RWPE2 (cell line): ENCODE results near the gene R3HDM2.

Experiments used
- ATAC-seq: fragments of 200-7000 bp; cut with Tn5 transposase; 3 replicates; pipeline ENCODE4 v1.9.1; 2021; ENCODE audit warnings: low read depth
- DNase-seq: peaks from one replicate; pipeline ENCODE4 v3.0.0-alpha.2; 2020; ENCODE audit warnings: low spot score
- H3K27ac ChIP-seq: fragments of 450-650 bp; 2 replicates; pipeline ENCODE4 v1.5.1; 2017; ENCODE audit warnings: mild to moderate bottlenecking; ENCODE audit not compliant: poor library complexity, severe bottlenecking
- H3K27me3 ChIP-seq: fragments of 250-450 bp; sonication (Bioruptor Pico); 2 replicates; pipeline ENCODE4 v1.5.1; 2021; ENCODE audit warnings: mild to moderate bottlenecking, moderate library complexity; ENCODE audit not compliant: insufficient read depth, poor library complexity, severe bottlenecking
- H3K36me3 ChIP-seq: fragments of 250-450 bp; sonication (Bioruptor Pico); 2 replicates; pipeline ENCODE4 v1.5.1; 2020; ENCODE audit warnings: low read depth, mild to moderate bottlenecking, moderate library complexity
- H3K4me1 ChIP-seq: fragments of 250-450 bp; sonication (Bioruptor Pico); 2 replicates; pipeline ENCODE4 v1.5.1; 2021; ENCODE audit warnings: mild to moderate bottlenecking, moderate library complexity; ENCODE audit not compliant: insufficient read depth, poor library complexity, severe bottlenecking
- H3K4me3 ChIP-seq: fragments of 250-450 bp; sonication (Bioruptor Pico); 2 replicates; pipeline ENCODE4 v1.5.1; 2021; ENCODE audit warnings: mild to moderate bottlenecking, moderate library complexity; ENCODE audit not compliant: severe bottlenecking
- H3K9me3 ChIP-seq: fragments of 250-450 bp; sonication (Bioruptor Pico); 2 replicates; pipeline ENCODE4 v1.5.1; 2021; ENCODE audit warnings: mild to moderate bottlenecking, moderate library complexity; ENCODE audit not compliant: severe bottlenecking
- TF ChIP-seq, protein P1 (sequence below): fragments of 450-650 bp; IDR thresholded peaks from one replicate; pipeline ENCODE4 v1.5.1; 2017; ENCODE audit warnings: mild to moderate bottlenecking, moderate library complexity; ENCODE audit not compliant: poor library complexity, severe bottlenecking

The R3HDM2 gene

GRCh38 chr12:57456737-57457490 lies 26.1 kb upstream of the R3HDM2 start:
- no peak overlapping the region for H3K4me3 ChIP-seq
- H3K27ac ChIP-seq = peak overlapping the region; percentile 73
- no peaks in the 10 kb centered on the region for H3K27me3 ChIP-seq
- peaks cover 29% of the 10 kb centered on the region for H3K4me1 ChIP-seq
- no peak for DNase-seq
- ATAC-seq = no peak
- no peaks in the 10 kb centered on the region for H3K9me3 ChIP-seq
- TF ChIP-seq, protein P1, sequence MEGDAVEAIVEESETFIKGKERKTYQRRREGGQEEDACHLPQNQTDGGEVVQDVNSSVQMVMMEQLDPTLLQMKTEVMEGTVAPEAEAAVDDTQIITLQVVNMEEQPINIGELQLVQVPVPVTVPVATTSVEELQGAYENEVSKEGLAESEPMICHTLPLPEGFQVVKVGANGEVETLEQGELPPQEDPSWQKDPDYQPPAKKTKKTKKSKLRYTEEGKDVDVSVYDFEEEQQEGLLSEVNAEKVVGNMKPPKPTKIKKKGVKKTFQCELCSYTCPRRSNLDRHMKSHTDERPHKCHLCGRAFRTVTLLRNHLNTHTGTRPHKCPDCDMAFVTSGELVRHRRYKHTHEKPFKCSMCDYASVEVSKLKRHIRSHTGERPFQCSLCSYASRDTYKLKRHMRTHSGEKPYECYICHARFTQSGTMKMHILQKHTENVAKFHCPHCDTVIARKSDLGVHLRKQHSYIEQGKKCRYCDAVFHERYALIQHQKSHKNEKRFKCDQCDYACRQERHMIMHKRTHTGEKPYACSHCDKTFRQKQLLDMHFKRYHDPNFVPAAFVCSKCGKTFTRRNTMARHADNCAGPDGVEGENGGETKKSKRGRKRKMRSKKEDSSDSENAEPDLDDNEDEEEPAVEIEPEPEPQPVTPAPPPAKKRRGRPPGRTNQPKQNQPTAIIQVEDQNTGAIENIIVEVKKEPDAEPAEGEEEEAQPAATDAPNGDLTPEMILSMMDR = no peak
- H3K36me3 ChIP-seq = no peaks in the 10 kb centered on the region

DNA sequence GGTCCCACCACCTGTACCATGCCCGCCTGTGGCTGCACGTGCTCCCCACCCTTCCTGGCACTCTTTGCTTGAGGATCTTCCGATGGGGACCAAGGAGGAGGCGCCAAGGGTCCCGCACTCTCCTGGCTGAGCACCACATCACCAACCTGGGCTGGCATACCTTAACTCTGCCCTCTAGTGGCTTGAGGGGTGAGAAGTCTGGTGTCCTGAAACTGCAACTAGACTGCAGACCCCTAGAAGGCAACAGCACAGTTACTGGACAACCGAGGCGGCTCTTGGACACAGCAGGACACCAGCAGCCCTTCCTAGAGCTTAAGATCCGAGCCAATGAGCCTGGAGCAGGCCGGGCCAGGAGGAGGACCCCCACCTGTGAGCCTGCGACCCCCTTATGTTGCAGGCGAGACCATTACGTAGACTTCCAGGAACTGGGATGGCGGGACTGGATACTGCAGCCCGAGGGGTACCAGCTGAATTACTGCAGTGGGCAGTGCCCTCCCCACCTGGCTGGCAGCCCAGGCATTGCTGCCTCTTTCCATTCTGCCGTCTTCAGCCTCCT lies 25.4 kb upstream of the R3HDM2 start:
- Histone ChIP-seq H3K4me3 (no peak overlapping the region), H3K36me3 (no peaks in the 10 kb centered on the region), H3K27ac (no peak overlapping the region), H3K9me3 (no peaks in the 10 kb centered on the region), H3K27me3 (no peaks in the 10 kb centered on the region), H3K4me1 (peaks cover 29% of the 10 kb centered on the region)
- ATAC-seq (no peak), DNase-seq (no peak)
- TF ChIP-seq, protein P1 = peak; percentile 56

GRCh38 chr12:57455374-57456144 lies 24.7 kb upstream of the R3HDM2 start:
- Histone ChIP-seq H3K27ac (no peak overlapping the region), H3K4me1 (peaks cover 29% of the 10 kb centered on the region), H3K4me3 (no peak overlapping the region), H3K27me3 (no peaks in the 10 kb centered on the region), H3K9me3 (no peaks in the 10 kb centered on the region), H3K36me3 (no peaks in the 10 kb centered on the region)
- TF ChIP-seq, protein P1 = no peak
- DNase-seq (no peak), ATAC-seq (no peak)

- Histone ChIP-seq H3K36me3 (no peaks in the 10 kb centered on the region), H3K9me3 (no peaks in the 10 kb centered on the region), H3K4me3 (no peak within 1 kb of the TSS), H3K27me3 (no peaks in the 10 kb centered on the region), H3K4me1 (peaks cover 29% of the 10 kb centered on the region), H3K27ac (no peak within 1 kb of the TSS)
- ATAC-seq = no peak
- TF ChIP-seq, protein P1 = no peak
- no peak for DNase-seq
These were observed 23.9 kb upstream of the R3HDM2 start, which contains the start of gene INHBE for GRCh38 chr12:57454566-57455373. Gene INHBE, plus strand, starts transcription at chr12:57455307. Its CDS starts 230 bp downstream, at chr12:57455537.
